GM13976 (cell line): ENCODE results near the gene MARK4.
"Not testable (repeated sequence)": the region's sequence is repeated elsewhere in the genome, so short reads cannot be mapped to it uniquely, and the experiment has no call there.

ENCODE experiments used
- DNase-seq: peaks from one replicate; pipeline ENCODE4 v3.0.0; 2012; ENCODE audit warnings: low spot score
- in situ Hi-C: fragments of 300-500 bp; cut with MboI; formaldehyde crosslinking; loops from one replicate; pipeline ENCODE4 v1.12.0; 2022; ENCODE audit warnings: low sequenced_read_pairs, mixed read lengths, inconsistent platforms; ENCODE audit not compliant: unreplicated experiment
- TF ChIP-seq, protein P1 (sequence below): IDR thresholded peaks from 2 replicates; pipeline ENCODE4 v1.5.1; 2012; ENCODE audit warnings: borderline replicate concordance, mild to moderate bottlenecking; ENCODE audit not compliant: insufficient read depth; ENCODE audit errors: extremely low read depth, missing control alignments, control extremely low read depth

The MARK4 gene

DNA sequence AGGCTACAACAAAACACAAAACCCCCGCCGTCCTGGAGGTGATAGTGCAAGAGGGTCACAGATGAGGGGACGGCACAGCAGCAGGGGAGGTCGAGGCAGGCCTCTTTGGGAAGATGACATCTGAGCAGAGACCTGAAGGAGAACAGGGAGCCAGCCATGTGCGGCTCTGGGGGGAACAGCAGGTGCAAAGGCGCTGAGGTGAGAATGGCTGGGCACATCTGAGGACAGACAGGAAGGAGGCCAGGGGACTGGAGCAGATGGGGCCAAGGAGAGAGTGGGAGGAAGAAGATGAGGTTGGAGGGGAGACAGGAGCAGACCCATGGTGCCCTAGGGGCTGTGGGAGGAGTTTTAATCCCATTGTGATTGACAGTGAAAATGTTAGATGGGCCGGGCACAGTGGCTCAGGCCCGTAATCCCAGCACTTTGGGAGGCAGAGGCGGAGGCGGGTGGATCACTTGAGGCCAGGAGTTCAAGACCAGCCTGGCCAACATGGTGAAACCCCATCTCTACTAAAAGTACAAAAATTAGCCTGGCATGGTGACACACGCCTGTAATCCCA is 73.4 kb downstream of the MARK4 start:
- TF ChIP-seq, protein P1, sequence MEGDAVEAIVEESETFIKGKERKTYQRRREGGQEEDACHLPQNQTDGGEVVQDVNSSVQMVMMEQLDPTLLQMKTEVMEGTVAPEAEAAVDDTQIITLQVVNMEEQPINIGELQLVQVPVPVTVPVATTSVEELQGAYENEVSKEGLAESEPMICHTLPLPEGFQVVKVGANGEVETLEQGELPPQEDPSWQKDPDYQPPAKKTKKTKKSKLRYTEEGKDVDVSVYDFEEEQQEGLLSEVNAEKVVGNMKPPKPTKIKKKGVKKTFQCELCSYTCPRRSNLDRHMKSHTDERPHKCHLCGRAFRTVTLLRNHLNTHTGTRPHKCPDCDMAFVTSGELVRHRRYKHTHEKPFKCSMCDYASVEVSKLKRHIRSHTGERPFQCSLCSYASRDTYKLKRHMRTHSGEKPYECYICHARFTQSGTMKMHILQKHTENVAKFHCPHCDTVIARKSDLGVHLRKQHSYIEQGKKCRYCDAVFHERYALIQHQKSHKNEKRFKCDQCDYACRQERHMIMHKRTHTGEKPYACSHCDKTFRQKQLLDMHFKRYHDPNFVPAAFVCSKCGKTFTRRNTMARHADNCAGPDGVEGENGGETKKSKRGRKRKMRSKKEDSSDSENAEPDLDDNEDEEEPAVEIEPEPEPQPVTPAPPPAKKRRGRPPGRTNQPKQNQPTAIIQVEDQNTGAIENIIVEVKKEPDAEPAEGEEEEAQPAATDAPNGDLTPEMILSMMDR: no peak
- in situ Hi-C loops: no loop called here
- no peak for DNase-seq

DNA sequence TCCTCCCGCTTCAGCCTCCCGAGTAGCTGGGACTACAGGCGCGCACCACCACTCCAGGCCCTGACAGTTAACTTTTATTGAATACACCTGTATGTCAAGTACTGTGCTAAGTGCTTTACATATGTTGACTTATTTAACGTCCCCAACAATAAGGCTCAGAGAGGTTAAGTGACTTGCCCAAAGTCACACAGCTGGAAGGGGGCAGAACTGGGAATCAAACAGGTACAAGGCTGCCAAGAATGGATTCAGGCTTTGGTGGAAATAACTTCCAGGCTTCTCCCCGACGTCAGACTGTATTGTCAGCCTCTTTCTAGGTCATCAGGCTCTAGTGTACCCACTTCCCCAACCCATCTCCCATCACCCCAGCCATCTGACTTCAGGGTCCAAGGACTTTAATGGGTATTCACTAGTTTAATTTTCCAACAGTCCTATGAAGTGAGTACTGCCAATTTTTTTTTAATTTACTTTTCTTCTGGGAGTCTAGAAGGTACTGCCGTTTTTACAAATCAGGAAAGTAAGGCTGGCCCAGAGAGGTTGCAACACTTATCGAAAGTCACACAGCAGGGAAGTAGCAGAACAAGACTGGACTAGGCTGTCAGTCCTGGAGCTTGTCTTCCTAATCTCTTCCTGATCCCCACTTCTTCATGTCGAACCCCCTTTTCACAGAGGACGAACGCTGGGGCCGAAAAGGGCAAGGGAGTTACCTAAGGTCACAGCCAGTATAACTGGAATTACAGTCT is 76.5 kb downstream of the MARK4 start:
- in situ Hi-C loops: no loop called here
- DNase-seq: no peak
- TF ChIP-seq, protein P1: no peak

- TF ChIP-seq, protein P1: no peak
- no peak for DNase-seq
- in situ Hi-C loops: no loop called here
These were observed 80.3 kb downstream of the MARK4 start for GRCh38 chr19:45331411-45331810.

- DNase-seq: no peak
- in situ Hi-C loops: no loop called here
- TF ChIP-seq, protein P1: no peak
These were observed 82.7 kb downstream of the MARK4 start for GRCh38 chr19:45333609-45334303.

DNA sequence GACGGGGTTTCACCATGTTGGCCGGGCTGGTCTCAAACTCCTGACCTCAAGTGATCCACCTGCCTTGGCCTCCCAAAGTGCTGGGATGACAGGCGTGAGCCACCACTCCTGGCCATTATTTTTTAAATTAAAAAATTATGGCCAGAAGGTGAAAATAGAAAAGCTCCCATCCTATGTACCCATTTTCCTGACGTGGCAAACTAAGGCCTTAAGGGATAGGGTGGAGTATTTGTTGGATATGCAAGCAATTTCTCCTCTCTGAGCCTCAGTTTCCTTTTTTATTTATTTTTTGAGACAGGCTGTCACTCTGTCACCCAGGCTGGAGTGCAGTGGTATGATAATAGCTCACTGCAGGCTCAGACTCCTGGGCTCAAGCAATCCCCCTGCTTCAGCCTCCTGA is 83.8 kb downstream of the MARK4 start:
- in situ Hi-C loops, DNase-seq: not testable (repeated sequence)

- in situ Hi-C loops: no loop called here
- TF ChIP-seq, protein P1: no peak
These were observed 85.7 kb downstream of the MARK4 start for GRCh38 chr19:45336696-45337251.

DNA sequence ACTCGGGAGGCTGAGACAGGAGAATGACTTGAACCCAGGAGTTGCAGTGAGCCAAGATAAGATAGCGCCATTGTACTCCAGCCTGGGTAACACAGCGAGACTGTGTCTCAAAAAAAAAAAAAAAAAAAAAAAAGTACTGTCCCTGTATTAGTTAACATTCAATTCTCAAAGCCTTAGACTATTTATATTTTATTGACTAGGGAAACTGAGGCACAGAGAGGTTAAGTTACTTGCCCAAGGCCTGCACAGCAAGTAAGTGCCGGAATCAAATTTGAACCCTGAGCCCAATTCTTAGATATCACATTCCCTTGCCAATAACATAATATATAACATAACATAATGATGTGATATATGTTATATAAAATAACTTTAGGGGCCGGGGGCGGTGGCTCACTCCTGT is 88.6 kb downstream of the MARK4 start:
- in situ Hi-C loops: no loop called here
- no peak for DNase-seq
- TF ChIP-seq, protein P1: no peak

More at GRCh38 chr19:45336696-45337251, 85.7 kb downstream of the MARK4 start:
- no peak for DNase-seq
